Heart right ventricle (tissue), 16 donors: ENCODE data around the gene EXD3. TPM values are rescaled to one million over a fixed set of nuclear protein-coding genes. Genes with fewer than 3 reads are reported as not detected.

ENCODE experiments used
- ATAC-seq, 8 donors: fragments of 200-7000 bp; cut with Tn5 transposase; one replicate each; pipeline ENCODE4 v1.9.1; 2020; ENCODE audit warnings: mild to moderate bottlenecking in 8 of 8, moderate library complexity in 8 of 8, moderate number of reproducible peaks in 1 of 8
- DNase-seq, 2 donors: peaks; one replicate each; pipeline ENCODE4 v3.0.0-alpha.2; 2020
- H3K27ac ChIP-seq, 10 donors: fragments of 200-600 bp; sonication (generic) in 2 of 10; one replicate each; pipeline versions ENCODE4 v1.5.0 to v1.8.0; 2020 to 2022; ENCODE audit warnings: mild to moderate bottlenecking in 3 of 10
- H3K27me3 ChIP-seq, 7 donors: fragments of 200-600 bp; one replicate each; pipeline ENCODE4 v1.8.0; 2021 to 2022; ENCODE audit warnings: mild to moderate bottlenecking in 2 of 7
- H3K36me3 ChIP-seq, 9 donors: fragments of 200-600 bp; sonication (generic) in 1 of 9; one replicate each; pipeline versions ENCODE4 v1.5.0 to v1.8.0; 2020 to 2022; ENCODE audit warnings: mild to moderate bottlenecking in 2 of 9
- H3K4me1 ChIP-seq, 9 donors: fragments of 200-600 bp; sonication (generic) in 1 of 9; one replicate each; pipeline versions ENCODE4 v1.5.0 to v1.8.0; 2020 to 2022; ENCODE audit warnings: mild to moderate bottlenecking in 4 of 9
- H3K4me3 ChIP-seq, 10 donors: fragments of 200-600 bp; sonication (generic) in 2 of 10; one replicate each; pipeline versions ENCODE4 v1.5.0 to v1.8.0; 2020 to 2022; ENCODE audit warnings: mild to moderate bottlenecking in 7 of 10, moderate library complexity in 2 of 10
- H3K9me3 ChIP-seq, 11 donors: fragments of 200-600 bp in 10 of 11; sonication (generic) in 2 of 11; one replicate each; pipeline versions ENCODE4 v1.5.0 to v1.8.0; 2013 to 2022; ENCODE audit warnings: mild to moderate bottlenecking in 2 of 11, control low read depth in 1 of 11, moderate library complexity in 1 of 11
- CTCF ChIP-seq, 9 donors: fragments of 200-600 bp; sonication (generic) in 2 of 9; IDR thresholded peaks; one replicate each; pipeline versions ENCODE4 v1.5.0 to v1.8.0; 2021 to 2022; ENCODE audit warnings: antibody characterized with exemption in 9 of 9, mild to moderate bottlenecking in 5 of 9, moderate library complexity in 1 of 9
- WGBS, 2 donors: extraction: QIAGEN DNeasy Blood & Tissue Kit; methylation state at CpG; one replicate each; pipeline ENCODE4 v1.1.7; 2013; ENCODE audit warnings: inconsistent platforms in 1 of 2; 5-methylcytosine and 5-hydroxymethylcytosine counted together
- intact Hi-C, 10 donors: fragments of 100-400 bp; cut with DNase I; formaldehyde crosslinking; loops; one replicate each; pipeline versions ENCODE4 v1.11.1 to v1.14.2; 2022
- polyA plus RNA-seq, 2 donors: library from polyadenylated mRNA; stranded (reverse); fragments of 200-250 nt; gene quantifications; one replicate each; pipeline ENCODE4 v1.2.3, GENCODE V29; 2013
- total RNA-seq, 10 donors: library from RNA; stranded (reverse); fragmentation: NEBNext Ultra II Directional in 3 of 10; extraction: Animal tissue kit (Norgen Biotek cat#: 25700) in 3 of 10; gene quantifications; one replicate each; pipeline versions ENCODE4 v1.2.1 to v1.2.4, GENCODE V29; 2021 to 2023
- donor health status: Arrhythmogenic right ventricular cardiomyopathy.
- donor health status: ischemic (EF 13 %, LVEDD 7.1; RV severe dilation, severe dysfunction).
- donor health status: healthy with polysubstance abuse.
- donor health status: DM: no; HTN: yes; CAD: no.
- donor health status: DM: no; HTN: no; CAD: no.
- donor health status: ischemic (EF 25% LVEDD 6.9; RV normal size, moderate dysfunction).
- donor health status: ischemic (EF 25% LVEDD 5.7; RV mildly dilated, moderate dysfunction).
- donor health status: healthy.
- donor health status: DM: yes; HTN: yes; CAD: no.
- donor health status: Ischemic cardiomyopathy.
- donor health status: ischemic (EF 35%, LVEDD 5.7; RV mildly dilated, moderate dysfunction).
- donor health status: nonischemic (EF 11% LVEDD 7.7; RV severe dilation, severe dysfunction).
- donor health status: DM: yes; HTN: yes; CAD: no.
- donor health status: PGD.
- donor health status: ischemic (EF 29% LVEDD 5.4; RV normal size, mild dysfunction).
- donor health status: nonischemic (EF 23%, LVEDD 6.1; RV moderate dilation, normal function).

Gene EXD3
- total and polyA plus RNA-seq, 12 donors = 5.8 to 33.0 (median 9.2) TPM

GRCh38 chr9:137435381-137435891 lies 12.5 kb upstream of the EXD3 start:
- H3K4me3 ChIP-seq = no peak overlapping the region
- DNase-seq (no peak), ATAC-seq (no peak)
- H3K27me3 ChIP-seq = peaks cover 0 to 9% (median 0%) of the 10 kb centered on the region in 7 donors
- no peak overlapping the region for H3K27ac ChIP-seq
- 80 to 85% methylated on average over 17 to 20 of the region's 20 CpGs for WGBS, 2 donors
- peaks cover 0 to 5% (median 0%) of the 10 kb centered on the region in 9 donors for H3K4me1 ChIP-seq
- H3K36me3 ChIP-seq = no peaks in the 10 kb centered on the region
- no peaks in the 10 kb centered on the region for H3K9me3 ChIP-seq
- no peak for TF ChIP-seq CTCF (IDR thresholded peaks at IDR 0.05)
- intact Hi-C loops = loop anchor here in 2 of 10 donors (5.0 to 10.0 kb wide), 2 partner anchors 87 to 89 kb away; no protein-coding TSS in a partner anchor

DNA sequence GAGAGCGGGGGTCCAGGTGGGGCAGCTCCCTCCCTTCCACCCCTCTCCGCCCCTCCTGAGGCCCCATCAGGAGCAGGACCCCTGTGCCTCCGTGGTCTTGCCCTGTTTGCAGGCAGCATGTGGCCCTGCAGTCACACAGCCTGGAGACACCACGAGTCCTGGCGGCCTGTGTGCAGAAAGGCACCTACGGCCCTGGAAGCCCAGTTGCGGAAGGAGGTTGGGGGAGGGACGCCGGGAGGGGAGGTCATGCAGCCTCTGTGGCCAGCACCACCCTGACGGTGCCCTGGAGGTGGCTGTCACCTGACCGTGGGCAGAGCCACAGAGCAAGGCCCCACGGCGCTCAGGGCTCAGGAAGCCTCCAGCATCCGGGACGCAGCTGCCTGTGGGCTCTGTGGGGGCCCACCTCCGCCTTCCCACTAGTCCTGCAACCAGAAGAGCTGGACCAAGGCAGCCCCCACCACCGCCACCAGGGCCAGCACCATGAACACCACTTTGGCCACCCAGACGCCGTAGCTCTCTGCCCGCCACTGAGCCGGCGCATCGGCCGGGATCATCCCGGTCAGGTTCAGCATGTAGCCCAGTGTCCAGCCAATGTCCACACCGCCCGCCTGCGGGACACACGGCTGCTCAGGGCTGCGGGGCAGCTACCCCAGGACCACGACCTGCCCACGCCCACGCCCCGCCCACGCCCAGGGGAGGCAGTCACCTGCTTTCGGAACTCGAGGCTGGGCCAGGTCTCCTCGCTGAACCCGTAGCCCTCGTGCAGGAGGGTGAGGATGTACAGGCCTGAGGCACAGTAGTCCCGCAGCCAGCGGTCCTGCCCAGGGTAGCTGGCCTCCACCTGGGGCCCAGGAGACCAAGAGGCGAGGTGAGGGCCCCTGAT lies 11.8 kb upstream of the EXD3 start:
- no peak for TF ChIP-seq CTCF (IDR thresholded peaks at IDR 0.05)
- Histone ChIP-seq H3K36me3 (no peaks in the 10 kb centered on the region), H3K9me3 (no peaks in the 10 kb centered on the region), H3K27me3 (peaks cover 0 to 9% (median 0%) of the 10 kb centered on the region in 7 donors), H3K27ac (no peak overlapping the region), H3K4me3 (no peak overlapping the region), H3K4me1 (peaks cover 0 to 5% (median 0%) of the 10 kb centered on the region in 9 donors)
- intact Hi-C loops = loop anchor here in 2 of 10 donors (5.0 to 10.0 kb wide), 2 partner anchors 88 to 90 kb away; no protein-coding TSS in a partner anchor
- 86 to 90% methylated on average over 41 to 43 of the region's 43 CpGs for WGBS, 2 donors
- DNase-seq (no peak), ATAC-seq (peak in 1 of 8 donors; percentile 2)

- peaks cover 0 to 5% (median 0%) of the 10 kb centered on the region in 9 donors for H3K4me1 ChIP-seq
- no peak overlapping the region for H3K4me3 ChIP-seq
- no peak overlapping the region for H3K27ac ChIP-seq
- ATAC-seq (no peak), DNase-seq (peak in 1 of 2 donors; percentile 8)
- no peaks in the 10 kb centered on the region for H3K9me3 ChIP-seq
- TF ChIP-seq CTCF (IDR thresholded peaks at IDR 0.05) = no peak
- H3K27me3 ChIP-seq = peaks cover 0 to 5% (median 0%) of the 10 kb centered on the region in 7 donors
- 88 to 91% methylated on average over 26 of the region's 26 CpGs for WGBS, 2 donors
- H3K36me3 ChIP-seq = no peaks in the 10 kb centered on the region
- intact Hi-C loops = loop anchor here in 1 of 10 donors (10.0 kb wide), 1 partner anchor 91 kb away; no protein-coding TSS in a partner anchor
Observed at GRCh38 chr9:137433916-137434431, 11.0 kb upstream of the EXD3 start.

GRCh38 chr9:137433349-137433915 lies 10.5 kb upstream of the EXD3 start:
- no peaks in the 10 kb centered on the region for H3K36me3 ChIP-seq
- intact Hi-C loops = loop anchor here in 1 of 10 donors (10.0 kb wide), 1 partner anchor 91 kb away; no protein-coding TSS in a partner anchor
- H3K4me3 ChIP-seq = no peak overlapping the region
- no peak overlapping the region for H3K27ac ChIP-seq
- H3K9me3 ChIP-seq = no peaks in the 10 kb centered on the region
- WGBS, 2 donors = 86% methylated on average over 19 of the region's 19 CpGs
- no peaks in the 10 kb centered on the region for H3K27me3 ChIP-seq
- no peak for TF ChIP-seq CTCF (IDR thresholded peaks at IDR 0.05)
- peak in 1 of 2 donors; percentile 12 for DNase-seq
- H3K4me1 ChIP-seq = peaks cover 0 to 5% (median 0%) of the 10 kb centered on the region in 9 donors
- no peak for ATAC-seq
